Endodermal cell (in vitro differentiated cells): ENCODE data around the gene ALG1. TPM values are rescaled to one million over a fixed set of nuclear protein-coding genes. Genes with fewer than 3 reads are reported as not detected.

Experiments used
- DNase-seq: peaks from one replicate; pipeline ENCODE4 v3.0.0-alpha.2; 2017
- H3K27ac ChIP-seq: 2 replicates; pipeline ENCODE4 v1.5.1; 2013; ENCODE audit warnings: mild to moderate bottlenecking, low read depth, low read length, moderate library complexity
- H3K27me3 ChIP-seq: 2 replicates; pipeline ENCODE4 v1.6.1; 2013; ENCODE audit warnings: mild to moderate bottlenecking, low read length, moderate library complexity; ENCODE audit not compliant: insufficient read depth, control insufficient read depth, poor library complexity, severe bottlenecking
- H3K36me3 ChIP-seq: 2 replicates; pipeline ENCODE4 v1.7.0; 2013; ENCODE audit warnings: mild to moderate bottlenecking, low read length, moderate library complexity; ENCODE audit not compliant: control insufficient read depth, insufficient read depth
- H3K4me1 ChIP-seq: one replicate; pipeline ENCODE4 v1.7.0; 2013; ENCODE audit warnings: low read length; ENCODE audit not compliant: control insufficient read depth, insufficient read depth
- H3K4me3 ChIP-seq: 2 replicates; pipeline ENCODE4 v1.5.1; 2013; ENCODE audit warnings: mild to moderate bottlenecking, low read length, moderate library complexity
- H3K9ac ChIP-seq: 2 replicates; pipeline ENCODE4 v1.6.1; 2013; ENCODE audit warnings: mild to moderate bottlenecking, low read length, moderate library complexity; ENCODE audit not compliant: poor library complexity, severe bottlenecking; ENCODE audit errors: extremely low read depth
- H3K9me3 ChIP-seq: 2 replicates; pipeline ENCODE4 v1.6.1; 2013; ENCODE audit warnings: mild to moderate bottlenecking, low read length, moderate library complexity; ENCODE audit not compliant: control insufficient read depth
- H3K27ac Mint-ChIP-seq: 2 replicates; pipeline ENCODE4 v1.8.0; 2020; ENCODE audit warnings: mixed read lengths
- H3K27me3 Mint-ChIP-seq: 2 replicates; pipeline ENCODE4 v1.8.0; 2021; ENCODE audit warnings: mild to moderate bottlenecking, mixed read lengths; ENCODE audit not compliant: insufficient read depth
- H3K36me3 Mint-ChIP-seq: 2 replicates; pipeline ENCODE4 v1.8.0; 2020; ENCODE audit warnings: low read depth, mixed read lengths
- H3K4me1 Mint-ChIP-seq: 2 replicates; pipeline ENCODE4 v1.8.0; 2020; ENCODE audit warnings: mixed read lengths
- H3K4me3 Mint-ChIP-seq: 2 replicates; pipeline ENCODE4 v1.8.0; 2020; ENCODE audit warnings: mild to moderate bottlenecking, moderate library complexity, mixed read lengths
- H3K9me3 Mint-ChIP-seq: 2 replicates; pipeline ENCODE4 v1.8.0; 2020; ENCODE audit warnings: mild to moderate bottlenecking, mixed read lengths
- CTCF ChIP-seq: fragments of 200-600 bp; sonication (generic); conservative IDR thresholded peaks from 2 replicates; pipeline ENCODE4 v1.5.0; 2021; ENCODE audit warnings: antibody characterized with exemption, mild to moderate bottlenecking
- WGBS, 2 experiments: methylation state at CpG; one replicate each; pipeline versions ENCODE4 v1.1.5 to v1.1.7; 2013; ENCODE audit warnings: missing lambda C conversion rate in 2 of 2, mixed read lengths in 1 of 2; ENCODE audit not compliant: insufficient coverage in 1 of 2, insufficient read length in 1 of 2; 5-methylcytosine and 5-hydroxymethylcytosine counted together
- total RNA-seq, 2 donors: library from RNA; stranded (reverse); fragmentation: NEBNext Ultra II Directional in 1 of 2; extraction: Animal tissue kit (Norgen Biotek cat#: 25700) in 1 of 2; gene quantifications; 2 replicates in 1 of 2; 3 replicates in 1 of 2; pipeline ENCODE4 v1.2.1, GENCODE V29; 2021

Gene ALG1
- total RNA-seq, 2 donors from 2014 or later, result 25.1 to 32.3 TPM

GRCh38 chr16:5040451-5040850 lies 31.2 kb upstream of the ALG1 start:
- Histone ChIP-seq H3K4me3 (no peak overlapping the region), H3K9ac (no peak overlapping the region), H3K36me3 (no peaks in the 10 kb centered on the region), H3K4me1 (peaks cover 6% of the 10 kb centered on the region), H3K27me3 (peaks cover 10% of the 10 kb centered on the region), H3K27ac (no peak overlapping the region), H3K9me3 (no peaks in the 10 kb centered on the region)
- Mint-ChIP-seq H3K27ac (peak overlapping the region; percentile 52), H3K4me3 (no peak overlapping the region), H3K9me3 (no peaks in the 10 kb centered on the region), H3K27me3 (peaks cover 22% of the 10 kb centered on the region), H3K36me3 (no peaks in the 10 kb centered on the region), H3K4me1 (peaks cover 20% of the 10 kb centered on the region)
- no peak for TF ChIP-seq CTCF
- DNase-seq, result no peak
- 89 to 100% methylated on average over 5 to 7 of the region's 7 CpGs for WGBS, 2 experiments

- Mint-ChIP-seq H3K36me3 (no peaks in the 10 kb centered on the region), H3K4me3 (no peak overlapping the region)
- WGBS, 2 experiments, result 70 to 83% methylated on average over 12 of the region's 12 CpGs
Observed at GRCh38 chr16:5041600-5042133, 30.0 kb upstream of the ALG1 start.

GRCh38 chr16:5042574-5043171 lies 29.0 kb upstream of the ALG1 start:
- Mint-ChIP-seq H3K4me3 (no peak overlapping the region), H3K9me3 (no peaks in the 10 kb centered on the region), H3K4me1 (peaks cover 5% of the 10 kb centered on the region), H3K27ac (peak overlapping the region; percentile 4), H3K27me3 (peaks cover 22% of the 10 kb centered on the region), H3K36me3 (no peaks in the 10 kb centered on the region)
- Histone ChIP-seq H3K27me3 (peaks cover 10% of the 10 kb centered on the region), H3K4me3 (no peak overlapping the region), H3K4me1 (no peaks in the 10 kb centered on the region), H3K36me3 (no peaks in the 10 kb centered on the region), H3K27ac (no peak overlapping the region), H3K9ac (no peak overlapping the region), H3K9me3 (no peaks in the 10 kb centered on the region)
- TF ChIP-seq CTCF, result peak; percentile 64
- WGBS, 2 experiments, result 79 to 93% methylated on average over 7 to 14 of the region's 14 CpGs
- peak; percentile 70 for DNase-seq

More at GRCh38 chr16:5041600-5042133, 30.0 kb upstream of the ALG1 start:
- Histone ChIP-seq H3K27me3 (peaks cover 10% of the 10 kb centered on the region), H3K27ac (no peak overlapping the region), H3K9ac (no peak overlapping the region), H3K4me1 (no peaks in the 10 kb centered on the region), H3K4me3 (no peak overlapping the region), H3K36me3 (no peaks in the 10 kb centered on the region), H3K9me3 (no peaks in the 10 kb centered on the region)
- DNase-seq, result no peak
- Mint-ChIP-seq H3K27me3 (peaks cover 22% of the 10 kb centered on the region), H3K27ac (no peak overlapping the region), H3K9me3 (no peaks in the 10 kb centered on the region), H3K4me1 (peaks cover 8% of the 10 kb centered on the region)
- TF ChIP-seq CTCF, result no peak
